Hepatocyte (in vitro differentiated cells): ENCODE data around the gene CCDC18. TPM values are rescaled to one million over a fixed set of nuclear protein-coding genes. Genes with fewer than 3 reads are reported as not detected.

Source experiments
- DNase-seq: peaks from one replicate; pipeline ENCODE4 v3.0.0-alpha.2; 2016; ENCODE audit warnings: low spot score
- H2AFZ ChIP-seq: fragments of 200-600 bp; sonication (generic); 2 replicates; pipeline ENCODE4 v1.6.0; 2016; ENCODE audit warnings: antibody characterized with exemption, mild to moderate bottlenecking
- H3K27ac ChIP-seq: fragments of 200-600 bp; sonication (generic); 2 replicates; pipeline ENCODE4 v1.5.1; 2016; ENCODE audit warnings: mild to moderate bottlenecking
- H3K27me3 ChIP-seq: fragments of 200-600 bp; sonication (generic); 2 replicates; pipeline ENCODE4 v1.6.1; 2016
- H3K36me3 ChIP-seq: fragments of 200-600 bp; sonication (generic); replicated peaks from 2 replicates; pipeline ENCODE4 v1.5.1; 2016; ENCODE audit warnings: low read depth; ENCODE audit not compliant: insufficient read depth
- H3K4me1 ChIP-seq: fragments of 200-600 bp; sonication (generic); 2 replicates; pipeline ENCODE4 v1.5.1; 2016; ENCODE audit warnings: mild to moderate bottlenecking, moderate library complexity; ENCODE audit not compliant: insufficient read depth
- H3K4me2 ChIP-seq: fragments of 200-600 bp; sonication (generic); 2 replicates; pipeline ENCODE4 v1.6.0; 2016
- H3K4me3 ChIP-seq: fragments of 200-600 bp; sonication (generic); 2 replicates; pipeline ENCODE4 v1.5.1; 2016; ENCODE audit warnings: mild to moderate bottlenecking
- H3K79me2 ChIP-seq: fragments of 200-600 bp; sonication (generic); 2 replicates; pipeline ENCODE4 v1.6.0; 2017; ENCODE audit warnings: mild to moderate bottlenecking
- H3K9me2 ChIP-seq: fragments of 200-600 bp; sonication (generic); replicated peaks from 2 replicates; pipeline ENCODE4 v1.6.0; 2017; ENCODE audit warnings: mild to moderate bottlenecking; ENCODE audit not compliant: insufficient read depth
- H3K9me3 ChIP-seq: fragments of 200-600 bp; sonication (generic); 2 replicates; pipeline ENCODE4 v1.5.1; 2016; ENCODE audit warnings: low read depth, mild to moderate bottlenecking
- H4K20me1 ChIP-seq: fragments of 200-600 bp; sonication (generic); 2 replicates; pipeline ENCODE4 v1.6.0; 2016; ENCODE audit warnings: mild to moderate bottlenecking; ENCODE audit not compliant: insufficient read depth, poor library complexity, severe bottlenecking
- CTCF ChIP-seq: fragments of 200-600 bp; sonication (generic); IDR thresholded peaks from 2 replicates; pipeline ENCODE4 v1.5.1; 2016; ENCODE audit warnings: antibody characterized with exemption, mild to moderate bottlenecking; ENCODE audit not compliant: poor library complexity
- EZH2 ChIP-seq: fragments of 200-600 bp; sonication (generic); IDR thresholded peaks from 2 replicates; pipeline ENCODE4 v1.6.1; 2016; ENCODE audit warnings: antibody characterized with exemption, mild to moderate bottlenecking, borderline replicate concordance
- EZH2phosphoT487 ChIP-seq: fragments of 200-600 bp; sonication (generic); IDR thresholded peaks from one replicate; pipeline ENCODE4 v1.6.1; 2018; ENCODE audit warnings: antibody characterized with exemption, mild to moderate bottlenecking, low read depth, moderate library complexity; ENCODE audit not compliant: unreplicated experiment, severe bottlenecking
- WGBS: methylation state at CpG from one replicate; pipeline ENCODE4 v1.1.6; 2016; ENCODE audit warnings: low lambda C conversion rate; ENCODE audit errors: missing lambda C conversion rate; 5-methylcytosine and 5-hydroxymethylcytosine counted together
- polyA plus RNA-seq: library from polyadenylated mRNA; unstranded; fragments of >200 nt; fragmentation: Nextera tagmentation; extraction: Ambion mirVana; gene quantifications from 2 replicates; pipeline ENCODE4 v1.2.1, GENCODE V29; 2016
- total RNA-seq: library from RNA; depleted of rRNA; stranded (reverse); fragments of >200 nt; gene quantifications from 2 replicates; pipeline ENCODE4 v1.2.3, GENCODE V29; 2014

The CCDC18 gene
- total and polyA plus RNA-seq, 2 experiments from 2014 or later: 4.9 to 6.8 TPM

- no peaks in the 10 kb centered on the region for H3K36me3 ChIP-seq
- TF ChIP-seq EZH2 (no peak), EZH2phosphoT487 (no peak), CTCF (no peak)
- 98% methylated on average over 3 of the region's 3 CpGs for WGBS
Observed at GRCh38 chr1:93190432-93190831, 9.9 kb downstream of the CCDC18 start.

DNA sequence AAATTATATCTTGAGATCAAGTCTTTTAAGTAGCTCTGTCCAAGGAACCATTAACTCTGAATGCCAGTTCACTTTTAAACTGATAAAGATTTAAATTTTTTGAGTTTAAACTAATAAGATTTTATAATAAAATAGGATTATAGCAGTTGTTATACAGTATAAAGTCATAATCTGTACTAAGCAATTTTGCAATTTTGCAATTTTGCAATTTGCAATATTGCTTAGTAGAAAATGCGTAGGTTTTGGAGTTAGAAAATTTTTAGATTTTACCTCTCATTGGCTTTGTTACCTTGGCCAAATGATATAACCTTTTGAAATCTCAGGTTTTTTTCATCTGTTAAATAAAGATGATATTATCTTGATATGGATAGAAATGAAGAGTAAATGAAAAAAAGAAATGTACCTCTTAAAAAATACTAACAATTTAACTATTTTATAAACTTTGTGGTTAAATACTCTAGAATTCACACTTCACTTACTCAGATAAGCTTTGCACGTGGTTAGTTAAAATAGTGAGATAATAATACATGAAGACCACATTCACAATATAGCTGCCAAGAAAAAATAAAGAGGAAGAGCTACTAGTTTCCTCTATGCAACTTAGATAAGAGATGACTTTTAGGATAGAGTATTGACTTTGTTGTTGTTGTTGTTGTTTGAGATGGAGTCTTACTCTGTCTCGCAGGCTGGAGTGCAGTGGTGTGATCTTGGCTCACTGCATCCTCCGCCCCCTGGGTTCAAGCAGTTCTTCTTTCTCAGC is 13.9 kb downstream of the CCDC18 start:
- 95% methylated on average over 4 of the region's 4 CpGs for WGBS
- no peak overlapping the region for H3K27ac ChIP-seq
- TF ChIP-seq EZH2 (no peak), CTCF (no peak), EZH2phosphoT487 (no peak)
- H3K9me3 ChIP-seq: no peaks in the 10 kb centered on the region
- no peaks in the 10 kb centered on the region for H3K27me3 ChIP-seq
- no peaks in the 10 kb centered on the region for H3K36me3 ChIP-seq
- no peaks in the 10 kb centered on the region for H3K79me2 ChIP-seq
- no peaks in the 10 kb centered on the region for H3K9me2 ChIP-seq
- H2AFZ ChIP-seq: no peak overlapping the region
- H3K4me1 ChIP-seq: no peaks in the 10 kb centered on the region
- no peak overlapping the region for H3K4me3 ChIP-seq
- H4K20me1 ChIP-seq: no peaks in the 10 kb centered on the region
- no peak for DNase-seq
- H3K4me2 ChIP-seq: no peak overlapping the region

More at GRCh38 chr1:93190432-93190831, 9.9 kb downstream of the CCDC18 start:
- Histone ChIP-seq H3K27ac (no peak overlapping the region), H3K9me3 (no peaks in the 10 kb centered on the region), H3K4me2 (no peak overlapping the region), H3K27me3 (no peaks in the 10 kb centered on the region), H3K9me2 (no peaks in the 10 kb centered on the region), H2AFZ (no peak overlapping the region), H4K20me1 (no peaks in the 10 kb centered on the region), H3K79me2 (no peaks in the 10 kb centered on the region), H3K4me1 (no peaks in the 10 kb centered on the region), H3K4me3 (no peak overlapping the region)
- no peak for DNase-seq

- no peak overlapping the region for H3K4me3 ChIP-seq
- H3K36me3 ChIP-seq: no peaks in the 10 kb centered on the region
- no peak for TF ChIP-seq EZH2
- no peak for TF ChIP-seq CTCF
- no peak for TF ChIP-seq EZH2phosphoT487
- H3K4me1 ChIP-seq: no peaks in the 10 kb centered on the region
- no peaks in the 10 kb centered on the region for H3K9me2 ChIP-seq
- no peaks in the 10 kb centered on the region for H3K79me2 ChIP-seq
- H3K27me3 ChIP-seq: no peaks in the 10 kb centered on the region
- WGBS: 75% methylated on average over 1 of the region's 1 CpG
- H3K27ac ChIP-seq: no peak overlapping the region
- no peaks in the 10 kb centered on the region for H3K9me3 ChIP-seq
- H3K4me2 ChIP-seq: no peak overlapping the region
- no peaks in the 10 kb centered on the region for H4K20me1 ChIP-seq
- DNase-seq: no peak
- H2AFZ ChIP-seq: no peak overlapping the region
Observed at GRCh38 chr1:93196591-93196990, 16.1 kb downstream of the CCDC18 start.
